Vagina (tissue), 2 donors: Measurements from ENCODE around the gene ITIH3. TPM values are rescaled to one million over a fixed set of nuclear protein-coding genes. Genes with fewer than 3 reads are reported as not detected.

Experiments used
- DNase-seq, 2 donors: peaks; one replicate each; pipeline ENCODE4 v3.0.0-alpha.2; 2017; ENCODE audit errors: extremely low spot score in 2 of 2
- H3K27ac ChIP-seq: fragments of 200-600 bp; sonication (generic); one replicate; pipeline ENCODE4 v1.5.1; 2019
- H3K27me3 ChIP-seq: fragments of 200-600 bp; sonication (generic); one replicate; pipeline ENCODE4 v1.5.1; 2019
- H3K36me3 ChIP-seq, 2 donors: fragments of 200-600 bp; sonication (generic); one replicate each; pipeline ENCODE4 v1.5.1; 2017 to 2019
- H3K4me1 ChIP-seq: fragments of 200-600 bp; sonication (generic); one replicate; pipeline ENCODE4 v1.5.1; 2019
- H3K4me3 ChIP-seq, 2 donors: fragments of 200-600 bp; sonication (generic); 1 replicate in 1 of 2; 2 replicates in 1 of 2; pipeline ENCODE4 v1.5.1; 2016 to 2019
- H3K9me3 ChIP-seq: fragments of 200-600 bp; sonication (generic); one replicate; pipeline ENCODE4 v1.5.1; 2019
- POLR2A ChIP-seq, 2 donors: fragments of 450-650 bp; IDR thresholded peaks; one replicate each; pipeline ENCODE4 v1.6.1; 2017; ENCODE audit warnings: antibody characterized with exemption in 2 of 2, mild to moderate bottlenecking in 2 of 2, moderate library complexity in 2 of 2
- POLR2AphosphoS5 ChIP-seq, 2 donors: sonication (generic); formaldehyde crosslinking; IDR thresholded peaks; one replicate each; pipeline ENCODE4 v1.9.0; 2017; ENCODE audit warnings: antibody characterized with exemption in 2 of 2, mild to moderate bottlenecking in 2 of 2, low read depth in 1 of 2; ENCODE audit not compliant: insufficient read depth in 1 of 2
- intact Hi-C: fragments of 100-400 bp; cut with DNase I; formaldehyde crosslinking; loops from one replicate; pipeline ENCODE4 v1.15.1; 2023
- total RNA-seq: library from RNA; depleted of rRNA; stranded (reverse); fragments of >200 nt; gene quantifications from one replicate; pipeline ENCODE4 v1.2.3, GENCODE V29; 2016
- TF ChIP-seq, protein P1 (sequence below), 3 experiments: fragments of 450-650 bp in 2 of 3; fragments of 200-600 bp in 1 of 3; sonication (generic) in 1 of 3; IDR thresholded peaks; one replicate each; pipeline ENCODE4 v1.5.1; 2017 to 2019; ENCODE audit warnings: antibody characterized with exemption in 3 of 3, mild to moderate bottlenecking in 2 of 3, moderate library complexity in 2 of 3

Gene ITIH3
- total RNA-seq, 1 donor from 2014 or later, result 7.6 TPM

DNA sequence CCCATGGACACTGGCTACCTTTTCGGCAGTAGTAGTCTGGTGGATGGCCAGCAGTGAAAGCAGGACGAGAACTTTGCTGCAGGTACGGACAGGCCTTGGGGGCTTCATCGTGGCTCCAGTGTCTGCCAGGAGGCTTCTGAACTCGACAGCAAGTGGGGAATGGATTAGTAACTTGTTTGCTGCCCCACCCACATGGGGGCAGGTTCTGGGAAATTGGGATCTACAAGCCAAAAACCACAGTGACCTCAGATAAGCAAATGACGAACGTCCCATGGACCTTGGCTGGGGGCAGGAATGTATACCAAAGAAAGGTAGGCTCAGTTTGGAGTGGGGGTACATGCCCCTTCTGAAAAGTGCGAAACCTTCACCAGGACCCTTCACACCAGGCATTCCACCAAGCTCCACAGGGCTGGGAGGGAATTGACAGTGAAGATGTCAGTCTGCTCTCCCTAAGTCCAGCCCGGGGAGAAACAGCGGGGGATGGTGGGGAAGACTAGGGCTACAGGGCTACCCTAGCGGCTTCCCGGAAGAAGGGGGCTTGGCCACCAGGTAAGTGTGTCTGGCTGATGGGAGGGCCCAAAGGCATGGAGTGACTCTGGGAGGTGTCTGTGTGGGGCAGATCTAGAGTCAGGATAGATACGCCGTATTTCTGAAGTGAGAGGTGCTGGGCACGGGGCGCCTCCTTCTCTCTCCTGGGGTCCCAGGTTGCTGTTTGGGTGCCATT lies 36.1 kb downstream of the ITIH3 start, which contains the start of gene ITIH4:
Gene ITIH4, minus strand, starts transcription at position 138 of the 724 bp plus-strand sequence. Its CDS starts 30 bp downstream, at position 108.
- no peak for TF ChIP-seq POLR2A (IDR thresholded peaks at IDR 0.05)
- TF ChIP-seq, protein P1, sequence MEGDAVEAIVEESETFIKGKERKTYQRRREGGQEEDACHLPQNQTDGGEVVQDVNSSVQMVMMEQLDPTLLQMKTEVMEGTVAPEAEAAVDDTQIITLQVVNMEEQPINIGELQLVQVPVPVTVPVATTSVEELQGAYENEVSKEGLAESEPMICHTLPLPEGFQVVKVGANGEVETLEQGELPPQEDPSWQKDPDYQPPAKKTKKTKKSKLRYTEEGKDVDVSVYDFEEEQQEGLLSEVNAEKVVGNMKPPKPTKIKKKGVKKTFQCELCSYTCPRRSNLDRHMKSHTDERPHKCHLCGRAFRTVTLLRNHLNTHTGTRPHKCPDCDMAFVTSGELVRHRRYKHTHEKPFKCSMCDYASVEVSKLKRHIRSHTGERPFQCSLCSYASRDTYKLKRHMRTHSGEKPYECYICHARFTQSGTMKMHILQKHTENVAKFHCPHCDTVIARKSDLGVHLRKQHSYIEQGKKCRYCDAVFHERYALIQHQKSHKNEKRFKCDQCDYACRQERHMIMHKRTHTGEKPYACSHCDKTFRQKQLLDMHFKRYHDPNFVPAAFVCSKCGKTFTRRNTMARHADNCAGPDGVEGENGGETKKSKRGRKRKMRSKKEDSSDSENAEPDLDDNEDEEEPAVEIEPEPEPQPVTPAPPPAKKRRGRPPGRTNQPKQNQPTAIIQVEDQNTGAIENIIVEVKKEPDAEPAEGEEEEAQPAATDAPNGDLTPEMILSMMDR (IDR thresholded peaks at IDR 0.05), result no peak
- TF ChIP-seq POLR2AphosphoS5 (IDR thresholded peaks at IDR 0.05; ENCODE audit: insufficient read depth in 1 of 2, low read depth in 1 of 2), result no peak
- Histone ChIP-seq H3K27ac (peak within 1 kb of the TSS; percentile 47), H3K27me3 (no peaks in the 10 kb centered on the region), H3K9me3 (no peaks in the 10 kb centered on the region), H3K4me1 (peaks cover 26% of the 10 kb centered on the region), H3K36me3 (no peaks in the 10 kb centered on the region), H3K4me3 (no peak within 1 kb of the TSS)
- DNase-seq, result no peak
- intact Hi-C loops, result no loop called here

DNA sequence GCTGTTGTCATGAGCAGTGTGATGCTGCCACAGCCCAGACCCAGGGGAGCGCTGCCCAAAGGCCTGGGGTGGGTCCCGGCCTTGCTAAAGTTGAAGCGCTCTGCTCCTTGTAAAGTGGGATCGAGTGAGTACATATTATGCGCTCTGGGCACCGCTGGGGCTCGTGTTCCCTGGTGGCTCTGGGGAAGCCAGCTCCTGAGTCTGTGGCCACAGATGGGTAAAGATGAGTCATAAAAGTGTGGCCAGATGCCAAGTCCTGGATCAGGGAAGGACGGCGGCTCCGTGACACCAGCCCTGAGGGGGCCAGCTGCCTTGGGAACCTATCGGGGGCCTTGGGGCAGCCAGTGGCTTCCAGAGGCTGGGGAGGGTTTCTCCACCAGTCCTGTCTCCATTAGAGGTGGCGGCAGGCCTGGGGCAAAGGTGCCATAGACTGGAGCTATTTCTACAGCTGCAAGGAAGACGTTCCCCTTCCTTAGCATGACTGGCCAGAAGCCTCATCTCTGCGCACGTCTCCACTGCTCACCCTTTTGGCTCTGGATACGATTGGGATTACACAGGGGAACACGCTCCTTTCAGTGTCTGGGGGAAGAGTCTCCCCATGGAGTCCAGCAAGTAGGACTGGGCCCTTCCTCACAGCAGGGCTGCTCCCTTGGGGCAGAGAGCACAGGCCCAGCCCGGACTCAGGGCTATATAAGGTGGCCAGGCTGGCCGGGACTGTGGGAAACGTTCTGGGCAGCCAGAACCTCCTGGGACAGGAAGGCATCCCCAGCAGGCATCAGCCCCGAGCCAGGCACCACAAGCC lies 37.1 kb downstream of the ITIH3 start:
- TF ChIP-seq POLR2AphosphoS5 (IDR thresholded peaks at IDR 0.05; ENCODE audit: insufficient read depth in 1 of 2, low read depth in 1 of 2), result peak in 1 of 2 donors; percentile 62
- TF ChIP-seq POLR2A (IDR thresholded peaks at IDR 0.05), result no peak
- TF ChIP-seq, protein P1 (IDR thresholded peaks at IDR 0.05), result no peak
- Histone ChIP-seq H3K4me1 (peaks cover 30% of the 10 kb centered on the region), H3K27ac (peak overlapping the region; percentile 47), H3K9me3 (no peaks in the 10 kb centered on the region), H3K4me3 (no peak overlapping the region), H3K27me3 (no peaks in the 10 kb centered on the region), H3K36me3 (no peaks in the 10 kb centered on the region)
- intact Hi-C loops, result no loop called here
- no peak for DNase-seq

DNA sequence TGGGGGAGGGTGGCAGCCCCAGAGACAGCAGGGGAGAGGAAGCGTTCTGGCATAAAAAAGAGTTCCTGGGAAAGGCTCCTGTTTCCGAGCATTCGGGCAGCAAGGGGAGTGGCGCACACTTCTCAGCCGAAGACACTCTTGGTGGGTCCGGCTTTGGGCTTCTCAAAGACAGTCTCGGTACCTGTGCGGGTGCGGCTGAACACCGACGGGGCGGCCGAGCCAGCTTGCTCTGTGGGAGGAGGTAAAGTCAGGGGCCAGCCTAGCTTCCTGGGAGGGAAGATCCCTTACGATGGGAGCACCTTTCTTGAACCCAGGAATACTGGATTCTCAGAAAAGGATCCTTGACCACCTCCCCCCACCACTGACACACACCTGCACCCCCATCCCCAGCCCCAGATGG lies 38.6 kb downstream of the ITIH3 start:
- Histone ChIP-seq H3K4me1 (peaks cover 30% of the 10 kb centered on the region), H3K27me3 (no peaks in the 10 kb centered on the region), H3K27ac (peak overlapping the region; percentile 65), H3K36me3 (no peaks in the 10 kb centered on the region), H3K9me3 (no peaks in the 10 kb centered on the region), H3K4me3 (peak overlapping the region in 1 of 2 donors; percentile 14)
- DNase-seq, result no peak
- intact Hi-C loops, result no loop called here
- no peak for TF ChIP-seq POLR2A (IDR thresholded peaks at IDR 0.05)
- no peak for TF ChIP-seq POLR2AphosphoS5 (IDR thresholded peaks at IDR 0.05; ENCODE audit: insufficient read depth in 1 of 2, low read depth in 1 of 2)
- TF ChIP-seq, protein P1 (IDR thresholded peaks at IDR 0.05), result no peak

DNA sequence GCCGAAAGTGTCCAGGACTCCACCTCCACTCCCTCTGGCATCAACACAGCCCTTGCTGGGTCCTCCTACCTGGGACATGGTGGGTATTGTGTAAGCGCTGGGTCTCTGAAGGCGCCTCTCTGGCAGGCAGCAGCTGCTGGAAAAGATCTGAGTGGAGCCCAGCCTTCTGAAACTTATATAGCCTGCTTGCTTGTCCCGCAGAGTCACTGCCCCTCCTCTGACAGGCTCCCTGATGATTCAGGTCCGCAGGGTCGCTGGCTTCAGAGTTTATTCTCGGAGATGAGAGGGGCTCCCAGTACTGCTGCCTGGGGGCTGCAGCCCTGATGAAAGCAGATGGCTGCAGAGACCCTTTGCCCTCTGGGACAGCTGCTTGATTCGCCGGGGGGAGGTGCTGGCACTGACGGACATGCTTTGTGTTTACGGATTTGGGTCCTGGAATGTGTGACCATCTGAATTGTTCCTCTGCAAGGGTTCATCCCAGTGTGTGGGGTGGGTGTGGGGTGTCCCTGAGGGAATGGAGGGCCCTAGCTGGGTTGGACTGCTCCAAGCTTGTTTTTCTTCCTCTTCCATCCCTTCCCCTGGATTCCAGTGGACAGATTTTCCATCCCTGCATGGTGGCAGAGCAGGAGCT lies 40.4 kb downstream of the ITIH3 start, which contains the start of gene MUSTN1:
Gene MUSTN1, minus strand, starts transcription at position 149 of the 631 bp plus-strand sequence. Its CDS starts 71 bp downstream, at position 78.
- no peak for TF ChIP-seq POLR2A (IDR thresholded peaks at IDR 0.05)
- peak in 1 of 2 donors; percentile 64 for TF ChIP-seq POLR2AphosphoS5 (IDR thresholded peaks at IDR 0.05; ENCODE audit: insufficient read depth in 1 of 2, low read depth in 1 of 2)
- Histone ChIP-seq H3K4me1 (peaks cover 30% of the 10 kb centered on the region), H3K36me3 (peaks cover 0 to 2% of the 10 kb centered on the region in 2 donors), H3K4me3 (peak within 1 kb of the TSS; percentile 14 to 36), H3K9me3 (no peaks in the 10 kb centered on the region), H3K27me3 (no peaks in the 10 kb centered on the region), H3K27ac (peak within 1 kb of the TSS; percentile 65)
- intact Hi-C loops, result no loop called here
- no peak for DNase-seq
